HCT116 (cell line): Measurements from ENCODE around the gene CPD.
"Not testable (repeated sequence)": the region's sequence is repeated elsewhere in the genome, so short reads cannot be mapped to it uniquely, and the experiment has no call there.

Experiments used
- CEBPB ChIP-seq: IDR thresholded peaks from 2 replicates; pipeline ENCODE4 v1.6.1; 2012; ENCODE audit warnings: low read depth
- EZH2 ChIP-seq: fragments of 200-600 bp; sonication (generic); IDR thresholded peaks from 2 replicates; pipeline ENCODE4 v1.6.1; 2017; ENCODE audit warnings: antibody characterized with exemption, mixed run types
- FOSL1 ChIP-seq: IDR thresholded peaks from 2 replicates; pipeline ENCODE4 v1.6.1; 2012; ENCODE audit warnings: low read depth
- JUND ChIP-seq: IDR thresholded peaks from 2 replicates; pipeline ENCODE4 v1.6.1; 2012
- POLR2A ChIP-seq: IDR thresholded peaks from 2 replicates; pipeline ENCODE4 v1.7.0; 2011; ENCODE audit warnings: borderline replicate concordance; ENCODE audit not compliant: insufficient read depth, insufficient read length; ENCODE audit errors: extremely low read depth
- POLR2AphosphoS5 ChIP-seq: IDR thresholded peaks from 2 replicates; pipeline ENCODE4 v1.6.1; 2011; ENCODE audit warnings: mild to moderate bottlenecking, low read depth, low read length, moderate library complexity
- RAD21 ChIP-seq: IDR thresholded peaks from 2 replicates; pipeline ENCODE4 v1.6.1; 2012; ENCODE audit warnings: low read depth, mild to moderate bottlenecking
- TCF7L2 ChIP-seq: IDR thresholded peaks from 2 replicates; pipeline ENCODE4 v1.7.0; 2011; ENCODE audit warnings: borderline replicate concordance, inconsistent platforms; ENCODE audit not compliant: insufficient read depth, insufficient read length; ENCODE audit errors: extremely low read depth
- YY1 ChIP-seq: IDR thresholded peaks from 2 replicates; pipeline ENCODE4 v1.6.1; 2011; ENCODE audit warnings: low read length, low read depth, moderate library complexity, mild to moderate bottlenecking; ENCODE audit not compliant: insufficient replicate concordance; ENCODE audit errors: extremely low read depth
- TF ChIP-seq, protein P1 (sequence below), 3 experiments: fragments of 200-600 bp in 1 of 3; sonication (generic) in 1 of 3; IDR thresholded peaks in 2 of 3; conservative IDR thresholded peaks in 1 of 3; 2 replicates each; pipeline ENCODE4 v1.5.1; 2012 to 2017; ENCODE audit warnings: low read depth in 2 of 3, low read length in 2 of 3, antibody characterized with exemption in 1 of 3, borderline replicate concordance in 1 of 3, control low read depth in 1 of 3, mild to moderate bottlenecking in 1 of 3, mixed read lengths in 1 of 3, mixed run types in 1 of 3, moderate library complexity in 1 of 3; ENCODE audit not compliant: insufficient read depth in 1 of 3
- TF ChIP-seq, protein P2 (sequence below): IDR thresholded peaks from 2 replicates; pipeline ENCODE4 v1.6.1; 2012
- TF ChIP-seq, protein P3 (sequence below): IDR thresholded peaks from 2 replicates; pipeline ENCODE4 v1.6.1; 2012

DNA sequence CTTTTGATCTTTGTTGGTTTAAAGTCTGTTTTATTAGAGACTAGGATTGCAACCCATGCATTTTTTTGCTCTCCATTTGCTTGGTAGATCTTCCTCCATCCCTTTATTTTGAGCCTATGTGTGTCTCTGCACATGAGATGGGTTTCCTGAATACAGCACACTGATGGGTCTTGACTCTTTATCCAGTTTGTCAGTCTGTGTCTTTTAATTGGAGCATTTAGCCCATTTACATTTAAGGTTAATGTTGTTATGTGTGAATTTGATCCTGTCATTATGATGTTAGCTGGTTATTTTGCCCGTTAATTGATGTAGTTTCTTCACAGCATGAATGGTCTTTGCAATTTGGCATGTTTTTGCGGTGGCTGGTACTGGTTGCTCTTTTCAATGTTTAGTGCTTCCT, 31.9 kb downstream of the CPD start:
- TF ChIP-seq CEBPB, POLR2AphosphoS5, YY1, TCF7L2, JUND, RAD21, EZH2, FOSL1, POLR2A: not testable (repeated sequence)
- TF ChIP-seq, protein P1, sequence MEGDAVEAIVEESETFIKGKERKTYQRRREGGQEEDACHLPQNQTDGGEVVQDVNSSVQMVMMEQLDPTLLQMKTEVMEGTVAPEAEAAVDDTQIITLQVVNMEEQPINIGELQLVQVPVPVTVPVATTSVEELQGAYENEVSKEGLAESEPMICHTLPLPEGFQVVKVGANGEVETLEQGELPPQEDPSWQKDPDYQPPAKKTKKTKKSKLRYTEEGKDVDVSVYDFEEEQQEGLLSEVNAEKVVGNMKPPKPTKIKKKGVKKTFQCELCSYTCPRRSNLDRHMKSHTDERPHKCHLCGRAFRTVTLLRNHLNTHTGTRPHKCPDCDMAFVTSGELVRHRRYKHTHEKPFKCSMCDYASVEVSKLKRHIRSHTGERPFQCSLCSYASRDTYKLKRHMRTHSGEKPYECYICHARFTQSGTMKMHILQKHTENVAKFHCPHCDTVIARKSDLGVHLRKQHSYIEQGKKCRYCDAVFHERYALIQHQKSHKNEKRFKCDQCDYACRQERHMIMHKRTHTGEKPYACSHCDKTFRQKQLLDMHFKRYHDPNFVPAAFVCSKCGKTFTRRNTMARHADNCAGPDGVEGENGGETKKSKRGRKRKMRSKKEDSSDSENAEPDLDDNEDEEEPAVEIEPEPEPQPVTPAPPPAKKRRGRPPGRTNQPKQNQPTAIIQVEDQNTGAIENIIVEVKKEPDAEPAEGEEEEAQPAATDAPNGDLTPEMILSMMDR (IDR thresholded peaks at IDR 0.05 in 2 of 3, conservative IDR thresholded peaks at IDR 0.05 in 1 of 3; ENCODE audit: borderline replicate concordance in 1 of 3, insufficient read depth in 1 of 3, low read depth in 2 of 3, low read length in 2 of 3), result not testable (repeated sequence)
- TF ChIP-seq, protein P2, sequence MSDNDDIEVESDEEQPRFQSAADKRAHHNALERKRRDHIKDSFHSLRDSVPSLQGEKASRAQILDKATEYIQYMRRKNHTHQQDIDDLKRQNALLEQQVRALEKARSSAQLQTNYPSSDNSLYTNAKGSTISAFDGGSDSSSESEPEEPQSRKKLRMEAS, result not testable (repeated sequence)
- TF ChIP-seq, protein P3, sequence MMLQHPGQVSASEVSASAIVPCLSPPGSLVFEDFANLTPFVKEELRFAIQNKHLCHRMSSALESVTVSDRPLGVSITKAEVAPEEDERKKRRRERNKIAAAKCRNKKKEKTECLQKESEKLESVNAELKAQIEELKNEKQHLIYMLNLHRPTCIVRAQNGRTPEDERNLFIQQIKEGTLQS, result not testable (repeated sequence)
